ENCODE results near the gene C6orf62.

DNA sequence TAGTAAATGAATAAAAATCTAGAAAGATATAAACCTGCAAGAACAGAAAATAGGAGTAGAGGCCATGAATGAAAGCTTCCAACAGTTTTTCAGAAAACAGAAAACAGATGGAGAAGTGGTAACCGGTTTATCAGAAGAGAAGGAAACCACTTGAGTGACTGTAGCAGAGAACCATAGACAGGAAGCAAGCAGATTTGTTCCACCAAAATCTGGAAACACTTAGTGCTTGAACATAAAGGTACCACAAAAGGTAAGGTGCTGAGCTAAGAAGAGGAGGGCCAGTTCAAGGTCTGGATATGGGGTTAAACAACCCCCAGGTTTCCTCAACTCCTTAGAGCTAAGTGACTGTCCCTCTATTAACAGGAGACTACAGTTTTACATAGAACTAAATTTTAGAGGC, 63.7 kb downstream of the C6orf62 start:
- TF ChIP-seq POLR2A (IDR thresholded peaks at IDR 0.05; ENCODE audit: low read length), result no peak
- no peak for TF ChIP-seq GATA1 (IDR thresholded peaks at IDR 0.05; ENCODE audit: low read depth, low read length)
